Kidney epithelial cell (primary cell): Measurements from ENCODE around the gene PNPLA8. TPM values are rescaled to one million over a fixed set of nuclear protein-coding genes. Genes with fewer than 3 reads are reported as not detected.
"Not testable (repeated sequence)": the region's sequence is repeated elsewhere in the genome, so short reads cannot be mapped to it uniquely, and the experiment has no call there.

Source experiments
- DNase-seq: peaks from one replicate; pipeline ENCODE4 v3.0.0-alpha.2; 2010; ENCODE audit warnings: low read depth
- H3K27me3 ChIP-seq: 2 replicates; pipeline ENCODE4 v1.6.0; 2011; ENCODE audit warnings: low read length; ENCODE audit not compliant: control insufficient read depth, insufficient read depth
- H3K36me3 ChIP-seq: 2 replicates; pipeline ENCODE4 v1.5.1; 2011; ENCODE audit warnings: low read length; ENCODE audit not compliant: control insufficient read depth, insufficient read depth
- H3K4me3 ChIP-seq: 2 replicates; pipeline ENCODE4 v1.5.1; 2011; ENCODE audit warnings: low read depth, mild to moderate bottlenecking, control low read depth, low read length
- total RNA-seq: library from RNA; depleted of rRNA; stranded (reverse); fragments of >200 nt; gene quantifications from 2 replicates; pipeline ENCODE4 v1.2.3, GENCODE V29; 2015
- TF ChIP-seq, protein P1 (sequence below): IDR thresholded peaks from 2 replicates; pipeline ENCODE4 v1.5.1; 2011; ENCODE audit warnings: mild to moderate bottlenecking, moderate library complexity, low read length, control low read depth, inconsistent platforms; ENCODE audit not compliant: insufficient read depth, poor library complexity, severe bottlenecking

Gene PNPLA8
- total RNA-seq, 1 donor from 2014 or later: 26.3 TPM

DNA sequence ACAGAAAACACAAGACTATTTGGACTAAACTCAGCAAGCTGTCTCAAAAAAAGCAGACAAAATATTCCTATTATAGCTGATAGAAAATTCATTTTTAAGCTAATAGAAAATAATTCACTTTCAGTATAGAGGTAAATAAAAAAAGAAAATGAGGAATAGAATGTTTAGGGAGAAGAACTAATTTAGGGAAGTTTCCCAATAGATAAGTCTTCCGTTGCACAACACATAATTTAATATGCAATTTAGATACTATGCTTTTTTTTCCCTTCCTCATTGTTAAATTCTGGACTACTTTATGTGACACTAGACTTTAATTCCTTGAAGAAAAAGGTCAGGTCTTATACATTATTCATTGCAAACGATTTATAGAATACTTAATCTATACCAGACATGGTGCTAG, 10.3 kb downstream of the PNPLA8 start:
- DNase-seq: no peak
- TF ChIP-seq, protein P1, sequence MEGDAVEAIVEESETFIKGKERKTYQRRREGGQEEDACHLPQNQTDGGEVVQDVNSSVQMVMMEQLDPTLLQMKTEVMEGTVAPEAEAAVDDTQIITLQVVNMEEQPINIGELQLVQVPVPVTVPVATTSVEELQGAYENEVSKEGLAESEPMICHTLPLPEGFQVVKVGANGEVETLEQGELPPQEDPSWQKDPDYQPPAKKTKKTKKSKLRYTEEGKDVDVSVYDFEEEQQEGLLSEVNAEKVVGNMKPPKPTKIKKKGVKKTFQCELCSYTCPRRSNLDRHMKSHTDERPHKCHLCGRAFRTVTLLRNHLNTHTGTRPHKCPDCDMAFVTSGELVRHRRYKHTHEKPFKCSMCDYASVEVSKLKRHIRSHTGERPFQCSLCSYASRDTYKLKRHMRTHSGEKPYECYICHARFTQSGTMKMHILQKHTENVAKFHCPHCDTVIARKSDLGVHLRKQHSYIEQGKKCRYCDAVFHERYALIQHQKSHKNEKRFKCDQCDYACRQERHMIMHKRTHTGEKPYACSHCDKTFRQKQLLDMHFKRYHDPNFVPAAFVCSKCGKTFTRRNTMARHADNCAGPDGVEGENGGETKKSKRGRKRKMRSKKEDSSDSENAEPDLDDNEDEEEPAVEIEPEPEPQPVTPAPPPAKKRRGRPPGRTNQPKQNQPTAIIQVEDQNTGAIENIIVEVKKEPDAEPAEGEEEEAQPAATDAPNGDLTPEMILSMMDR: no peak
- Histone ChIP-seq H3K4me3 (no peak overlapping the region), H3K36me3 (no peaks in the 10 kb centered on the region), H3K27me3 (no peaks in the 10 kb centered on the region)

DNA sequence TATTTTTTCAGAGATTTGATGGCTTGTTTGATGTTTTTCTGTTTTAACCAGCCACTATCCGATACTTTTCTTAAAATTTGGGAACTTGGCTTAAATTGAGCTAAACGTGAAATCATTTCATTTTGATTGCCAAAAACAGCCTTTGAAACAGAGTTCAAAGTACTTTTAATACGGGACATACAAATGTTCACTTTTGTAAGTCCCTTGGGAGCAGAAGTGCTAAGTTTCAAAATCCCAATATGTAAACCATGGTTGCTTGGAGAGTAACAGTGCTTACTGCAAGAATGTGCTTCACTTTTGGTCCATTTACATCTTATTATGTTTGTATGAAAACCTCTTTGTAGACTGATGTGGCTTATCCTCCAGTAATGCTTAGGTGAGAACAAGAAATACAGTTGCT, 10.9 kb downstream of the PNPLA8 start:
- TF ChIP-seq, protein P1: no peak
- DNase-seq: no peak
- Histone ChIP-seq H3K4me3 (no peak overlapping the region), H3K36me3 (no peaks in the 10 kb centered on the region), H3K27me3 (no peaks in the 10 kb centered on the region)

DNA sequence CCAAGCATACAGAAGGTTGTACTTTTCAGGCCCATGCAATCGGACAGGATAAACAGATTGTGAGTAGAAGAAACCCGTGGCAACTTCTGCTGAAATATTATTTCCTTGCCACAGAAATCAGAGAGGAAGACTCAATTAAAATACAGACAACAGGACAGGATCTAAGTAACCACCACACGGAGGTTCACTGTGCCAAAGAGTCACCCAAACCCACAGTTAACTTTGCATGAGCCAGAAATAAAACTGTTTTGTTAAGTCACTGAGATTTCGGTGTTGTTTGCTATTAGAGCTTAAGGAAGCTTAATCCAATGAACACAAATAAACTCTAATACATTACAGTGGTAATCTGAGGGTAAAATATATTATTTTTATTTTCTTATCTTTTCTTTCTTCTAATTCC, 14.0 kb downstream of the PNPLA8 start:
- no peaks in the 10 kb centered on the region for H3K36me3 ChIP-seq
- TF ChIP-seq, protein P1: no peak

DNA sequence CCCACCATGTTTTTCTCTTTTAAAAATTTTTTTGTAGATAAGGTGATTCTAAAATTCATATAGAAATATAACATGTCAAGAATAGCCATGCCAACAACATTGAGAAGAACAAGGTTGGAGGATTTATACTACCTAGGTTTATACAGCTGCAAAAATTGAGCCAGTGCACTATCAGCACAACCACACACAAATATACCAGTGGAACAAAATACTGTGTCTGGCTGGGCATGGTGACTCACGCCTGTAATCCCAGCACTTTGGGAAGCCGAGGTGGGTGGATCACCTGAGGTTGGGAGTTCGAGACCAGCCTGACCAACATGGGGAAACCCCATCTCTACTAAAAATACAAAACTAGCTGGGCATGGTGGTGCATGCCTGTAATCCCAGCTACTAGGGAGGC, 21.4 kb downstream of the PNPLA8 start:
- DNase-seq, H3K36me3 ChIP-seq, H3K4me3 ChIP-seq, H3K27me3 ChIP-seq: not testable (repeated sequence)

More for the DNA sequence above, 14.0 kb downstream of the PNPLA8 start:
- Histone ChIP-seq H3K27me3 (no peaks in the 10 kb centered on the region), H3K4me3 (no peak overlapping the region)
- DNase-seq: no peak

DNA sequence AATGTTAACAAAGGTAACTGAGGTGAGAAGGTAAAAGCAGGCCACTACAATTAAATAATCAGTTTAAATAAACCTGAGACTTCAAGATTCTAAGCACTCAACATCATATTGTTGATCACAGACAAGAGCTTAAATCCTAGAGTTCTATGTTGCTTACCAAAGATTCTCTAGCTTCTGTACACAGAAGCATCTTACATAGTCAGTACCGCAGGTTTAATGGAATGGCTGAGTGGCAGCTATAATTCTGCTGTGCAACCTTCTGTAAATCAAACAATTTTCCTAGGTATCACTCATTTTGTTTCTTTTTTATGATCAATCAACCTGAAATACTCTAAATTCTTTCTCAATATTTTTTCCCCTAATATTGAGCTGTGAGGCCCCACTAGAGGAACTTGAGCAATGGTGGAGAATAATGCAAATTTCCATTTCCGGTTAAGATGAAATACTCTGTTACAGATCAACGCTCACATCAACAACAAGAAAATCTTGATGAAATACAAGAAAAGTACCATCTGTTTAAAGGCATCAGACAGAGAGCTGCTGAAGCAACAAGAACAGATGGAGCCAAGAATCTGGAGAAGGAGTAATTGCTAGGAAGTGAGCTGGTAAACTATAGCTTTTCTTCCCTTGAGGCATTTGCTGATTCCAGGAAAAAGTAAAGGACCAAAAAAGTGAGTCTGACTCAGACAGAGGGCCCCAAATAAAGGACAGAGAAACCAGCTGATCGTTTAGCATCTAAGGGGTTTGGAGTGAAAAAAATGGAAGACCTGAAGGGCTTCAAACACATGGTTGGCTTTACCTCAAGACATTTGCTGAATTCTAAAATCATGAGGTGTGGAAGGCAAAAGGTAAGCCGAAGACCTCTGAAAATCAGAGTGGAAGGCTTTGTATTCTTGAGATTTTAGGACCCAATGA, 22.6 kb downstream of the PNPLA8 start:
- Histone ChIP-seq H3K36me3 (no peaks in the 10 kb centered on the region), H3K4me3 (no peak overlapping the region), H3K27me3 (no peaks in the 10 kb centered on the region)
- TF ChIP-seq, protein P1: no peak
- DNase-seq: no peak

DNA sequence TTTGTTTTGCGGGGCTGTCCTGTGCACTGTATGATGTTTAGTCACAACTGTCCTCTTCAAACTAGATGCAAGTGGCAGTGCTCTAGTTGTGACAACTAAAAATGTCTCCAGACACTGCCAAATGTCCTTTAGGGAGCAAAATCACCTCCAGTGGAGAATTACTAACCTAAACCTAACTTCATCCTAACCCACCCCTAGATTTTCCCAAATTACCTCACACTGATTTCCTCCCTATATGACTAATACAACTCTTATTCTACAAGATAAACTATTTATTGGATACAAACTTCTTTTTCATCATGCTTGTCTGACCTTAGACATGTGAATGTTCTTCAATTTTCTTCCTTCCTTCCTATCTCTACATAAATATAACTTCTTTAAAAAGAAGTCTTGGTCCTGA, 26.4 kb downstream of the PNPLA8 start:
- no peak for DNase-seq
- no peak overlapping the region for H3K4me3 ChIP-seq
- TF ChIP-seq, protein P1: no peak
- H3K36me3 ChIP-seq: no peaks in the 10 kb centered on the region
- no peaks in the 10 kb centered on the region for H3K27me3 ChIP-seq
